ENCODE data around the gene KPNB1.
"Not testable (repeated sequence)": the region's sequence is repeated elsewhere in the genome, so short reads cannot be mapped to it uniquely, and the experiment has no call there.

The KPNB1 gene

GRCh38 chr17:47652570-47652969 lies 2.9 kb downstream of the KPNB1 start:
- peak overlapping the region; percentile 46 for H3K27ac Mint-ChIP-seq
- H3K4me1 Mint-ChIP-seq, result peaks cover 69% of the 10 kb centered on the region
- H3K27me3 Mint-ChIP-seq, result no peaks in the 10 kb centered on the region
- no peaks in the 10 kb centered on the region for H3K9me3 Mint-ChIP-seq
- peak overlapping the region; percentile 99 for H3K4me3 Mint-ChIP-seq
- H3K36me3 Mint-ChIP-seq, result peaks cover 39% of the 10 kb centered on the region

DNA sequence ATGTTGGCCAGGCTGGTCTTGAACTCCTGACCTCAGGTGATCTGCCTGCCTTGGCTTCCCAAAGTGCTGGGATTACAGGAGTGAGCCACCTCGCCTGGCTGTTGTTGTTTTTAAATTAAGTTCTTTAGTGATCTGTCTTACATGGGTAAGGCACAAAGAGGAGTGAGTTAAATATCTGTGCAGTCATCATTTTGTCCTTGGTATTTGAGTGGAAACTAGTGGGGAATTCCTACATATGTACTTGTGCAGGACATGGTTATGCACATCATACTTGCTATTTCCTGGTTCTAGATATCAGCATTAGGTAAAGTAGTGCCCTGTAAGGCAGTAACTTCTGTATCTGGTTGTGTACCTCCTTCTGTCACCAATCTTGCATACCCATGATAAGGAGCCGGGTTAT lies 3.7 kb downstream of the KPNB1 start:
- Mint-ChIP-seq H3K36me3 (peaks cover 41% of the 10 kb centered on the region), H3K9me3 (no peaks in the 10 kb centered on the region), H3K4me3 (peak overlapping the region; percentile 72), H3K4me1 (peaks cover 67% of the 10 kb centered on the region), H3K27ac (peak overlapping the region; percentile 56), H3K27me3 (no peaks in the 10 kb centered on the region)

DNA sequence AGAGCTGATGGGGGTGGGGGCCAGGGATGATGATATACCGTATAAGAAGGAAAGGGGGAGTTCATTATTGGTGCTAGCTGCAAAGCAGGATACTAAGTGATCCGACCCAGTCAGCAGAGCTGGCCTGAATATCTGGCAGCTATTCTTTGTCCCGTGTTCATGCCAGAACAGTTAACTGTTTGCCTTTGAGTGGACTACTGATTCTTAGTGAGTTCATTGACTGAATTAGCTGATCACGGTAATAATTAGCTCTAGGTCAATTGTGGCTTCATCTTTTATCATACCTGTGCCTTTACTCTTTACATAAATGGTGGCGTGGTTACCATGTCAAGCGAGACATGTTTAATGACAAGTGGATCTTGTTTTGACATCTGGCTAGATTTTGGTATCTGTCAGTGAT lies 5.3 kb downstream of the KPNB1 start:
- Mint-ChIP-seq H3K4me3 (peak overlapping the region; percentile 68), H3K9me3 (no peaks in the 10 kb centered on the region), H3K27me3 (no peaks in the 10 kb centered on the region), H3K27ac (peak overlapping the region; percentile 84), H3K36me3 (peaks cover 45% of the 10 kb centered on the region), H3K4me1 (peaks cover 69% of the 10 kb centered on the region)

DNA sequence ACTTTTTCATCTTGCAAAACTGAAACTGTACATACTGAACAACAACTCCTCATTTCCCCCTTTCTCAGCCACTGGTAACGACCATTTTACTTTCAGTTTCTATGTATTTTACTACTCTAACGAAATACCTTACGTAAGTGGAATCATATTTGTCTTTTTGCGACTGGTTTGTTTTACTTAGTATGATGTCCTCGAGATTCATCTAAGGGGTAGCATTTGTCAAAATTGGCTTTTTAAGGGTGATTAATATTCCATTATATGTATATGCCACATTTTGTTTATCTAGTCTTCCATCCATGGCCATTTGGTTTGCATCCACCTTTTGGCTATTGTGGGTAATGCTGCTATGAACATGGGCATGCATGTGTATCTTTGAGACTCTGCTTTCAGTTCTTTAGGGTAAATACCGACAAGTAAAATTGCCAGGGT lies 10.4 kb downstream of the KPNB1 start:
- Mint-ChIP-seq H3K4me3 (peak overlapping the region; percentile 82), H3K36me3 (peaks cover 25% of the 10 kb centered on the region), H3K27ac (peak overlapping the region; percentile 94), H3K27me3 (no peaks in the 10 kb centered on the region), H3K4me1 (peaks cover 52% of the 10 kb centered on the region), H3K9me3 (no peaks in the 10 kb centered on the region)

DNA sequence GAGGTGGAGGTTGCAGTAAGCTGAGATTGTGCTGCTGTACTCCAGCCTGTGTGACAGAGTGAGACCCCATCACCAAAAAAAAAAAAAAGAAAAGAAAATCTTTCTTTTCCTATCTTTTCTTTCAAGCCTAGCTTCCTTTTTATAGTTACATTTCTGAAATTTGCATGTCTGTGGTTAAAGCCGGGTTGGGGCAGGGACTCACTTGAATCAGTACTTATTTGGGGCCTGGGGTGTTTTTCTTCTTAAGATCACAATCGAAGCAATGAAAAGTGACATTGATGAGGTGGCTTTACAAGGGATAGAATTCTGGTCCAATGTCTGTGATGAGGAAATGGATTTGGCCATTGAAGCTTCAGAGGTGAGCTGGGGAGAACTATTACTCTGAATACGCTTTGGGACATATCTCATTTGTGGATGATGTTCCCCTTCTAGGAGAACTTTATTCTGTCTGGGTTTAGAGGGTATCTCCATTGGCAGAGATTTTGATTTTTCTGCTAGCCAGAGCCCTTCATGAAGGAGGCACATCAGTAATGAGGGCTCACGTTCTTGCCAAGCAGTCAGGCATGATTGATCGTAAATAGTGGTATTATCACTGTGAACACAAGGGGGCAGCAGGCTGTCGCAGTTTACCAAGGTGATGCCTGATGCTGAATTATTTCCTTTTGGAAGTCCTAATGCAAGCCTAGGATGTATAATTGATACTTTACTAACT lies 14.3 kb downstream of the KPNB1 start:
- peaks cover 13% of the 10 kb centered on the region for H3K36me3 Mint-ChIP-seq
- H3K4me3 Mint-ChIP-seq, result peak overlapping the region; percentile 67
- H3K9me3 Mint-ChIP-seq, result no peaks in the 10 kb centered on the region

DNA sequence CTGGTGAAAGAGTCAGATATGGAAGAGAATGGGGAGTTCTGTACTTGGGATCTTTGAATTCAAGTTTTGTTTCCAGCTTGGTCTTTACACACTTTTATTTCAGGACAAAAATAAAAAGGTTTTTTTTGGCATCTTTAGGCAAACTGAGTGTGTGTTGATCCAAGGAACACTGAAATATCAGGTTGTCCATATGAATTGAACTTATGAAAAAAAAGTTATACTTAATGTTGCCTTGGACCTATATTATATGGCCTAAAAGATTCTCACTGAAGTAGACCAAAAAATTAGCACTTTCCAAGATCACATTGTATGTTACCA lies 14.9 kb downstream of the KPNB1 start:
- no peaks in the 10 kb centered on the region for H3K27me3 Mint-ChIP-seq
- H3K27ac Mint-ChIP-seq, result peak overlapping the region; percentile 89
- H3K36me3 Mint-ChIP-seq, result peaks cover 13% of the 10 kb centered on the region
- peaks cover 30% of the 10 kb centered on the region for H3K4me1 Mint-ChIP-seq
- no peaks in the 10 kb centered on the region for H3K9me3 Mint-ChIP-seq
- peak overlapping the region; percentile 67 for H3K4me3 Mint-ChIP-seq

More for the DNA sequence above, 14.3 kb downstream of the KPNB1 start:
- Mint-ChIP-seq H3K27me3 (no peaks in the 10 kb centered on the region), H3K4me1 (peaks cover 28% of the 10 kb centered on the region), H3K27ac (peak overlapping the region; percentile 89)

- H3K4me3 Mint-ChIP-seq, result no peak overlapping the region
- no peak overlapping the region for H3K27ac Mint-ChIP-seq
- no peaks in the 10 kb centered on the region for H3K27me3 Mint-ChIP-seq
- H3K36me3 Mint-ChIP-seq, result peaks cover 15% of the 10 kb centered on the region
- H3K9me3 Mint-ChIP-seq, result no peaks in the 10 kb centered on the region
- H3K4me1 Mint-ChIP-seq, result peaks cover 29% of the 10 kb centered on the region
Measured at GRCh38 chr17:47665655-47666054, 15.9 kb downstream of the KPNB1 start.

GRCh38 chr17:47669081-47669480 lies 19.4 kb downstream of the KPNB1 start:
- H3K27me3 Mint-ChIP-seq, result no peaks in the 10 kb centered on the region
- H3K27ac Mint-ChIP-seq, result no peak overlapping the region
- H3K4me1 Mint-ChIP-seq, result peaks cover 33% of the 10 kb centered on the region
- no peaks in the 10 kb centered on the region for H3K9me3 Mint-ChIP-seq
- H3K4me3 Mint-ChIP-seq, result no peak overlapping the region
- peaks cover 19% of the 10 kb centered on the region for H3K36me3 Mint-ChIP-seq

DNA sequence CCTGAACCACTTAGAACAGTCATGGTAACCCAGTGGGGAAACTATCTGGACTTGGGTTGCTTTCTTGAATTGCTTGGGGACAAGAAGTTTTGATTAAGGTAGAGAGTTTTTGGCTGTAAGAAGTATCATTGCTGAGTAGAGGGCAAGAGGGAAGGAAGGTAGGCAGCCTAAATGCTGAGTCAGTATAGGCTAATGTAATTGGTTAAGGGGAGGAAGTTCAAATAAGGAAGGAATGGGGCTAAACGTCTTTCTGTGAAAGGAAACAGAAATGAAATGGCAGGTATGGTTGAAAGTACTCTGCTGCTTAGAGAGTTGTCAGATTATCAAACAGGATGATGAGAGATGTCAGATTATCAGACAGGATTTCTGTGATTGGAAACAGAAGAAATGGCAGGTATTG lies 20.3 kb downstream of the KPNB1 start:
- peaks cover 22% of the 10 kb centered on the region for H3K36me3 Mint-ChIP-seq

DNA sequence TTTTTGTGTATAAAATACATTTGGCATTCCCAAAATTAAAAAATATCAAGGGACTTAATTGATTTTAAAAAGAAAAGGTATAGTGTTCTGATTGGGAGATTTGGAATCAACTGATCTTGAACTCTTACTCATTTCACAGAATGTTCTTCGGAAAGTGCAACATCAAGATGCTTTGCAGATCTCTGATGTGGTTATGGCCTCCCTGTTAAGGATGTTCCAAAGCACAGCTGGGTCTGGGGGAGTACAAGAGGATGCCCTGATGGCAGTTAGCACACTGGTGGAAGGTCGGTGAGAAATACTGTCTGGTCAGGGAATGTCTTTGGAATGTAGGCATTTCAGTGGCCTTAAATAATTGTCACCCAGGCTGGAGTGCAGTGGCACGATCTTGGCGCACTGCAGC lies 24.8 kb downstream of the KPNB1 start:
- Mint-ChIP-seq H3K27me3 (no peaks in the 10 kb centered on the region), H3K36me3 (peaks cover 31% of the 10 kb centered on the region), H3K27ac (peak overlapping the region; percentile 55)

More for the DNA sequence above, 20.3 kb downstream of the KPNB1 start:
- Mint-ChIP-seq H3K27me3 (no peaks in the 10 kb centered on the region), H3K27ac (peak overlapping the region; percentile 64), H3K4me1 (peaks cover 38% of the 10 kb centered on the region), H3K9me3 (no peaks in the 10 kb centered on the region), H3K4me3 (no peak overlapping the region)

GRCh38 chr17:47675380-47676198 lies 25.9 kb downstream of the KPNB1 start:
- Mint-ChIP-seq H3K9me3 (no peaks in the 10 kb centered on the region), H3K4me3 (no peak overlapping the region), H3K27me3 (no peaks in the 10 kb centered on the region), H3K27ac (no peak overlapping the region), H3K36me3 (peaks cover 30% of the 10 kb centered on the region), H3K4me1 (peaks cover 42% of the 10 kb centered on the region)

More for the DNA sequence above, 24.8 kb downstream of the KPNB1 start:
- H3K9me3 Mint-ChIP-seq, result no peaks in the 10 kb centered on the region
- H3K4me1 Mint-ChIP-seq, result peaks cover 42% of the 10 kb centered on the region
- no peak overlapping the region for H3K4me3 Mint-ChIP-seq

DNA sequence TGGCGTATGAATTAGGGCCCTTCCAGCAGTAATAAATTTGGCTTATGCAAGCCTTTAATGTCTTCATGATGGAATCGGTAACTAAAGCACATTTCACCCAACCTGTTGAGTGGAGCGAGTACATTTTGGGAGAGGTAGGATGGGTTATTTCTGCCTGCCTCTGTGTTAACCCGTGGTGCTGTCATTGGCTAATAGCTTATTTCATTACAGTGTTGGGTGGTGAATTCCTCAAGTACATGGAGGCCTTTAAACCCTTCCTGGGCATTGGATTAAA lies 26.4 kb downstream of the KPNB1 start:
- peaks cover 32% of the 10 kb centered on the region for H3K36me3 Mint-ChIP-seq
- H3K4me3 Mint-ChIP-seq, result no peak overlapping the region
- H3K9me3 Mint-ChIP-seq, result no peaks in the 10 kb centered on the region
- H3K27ac Mint-ChIP-seq, result no peak overlapping the region
- peaks cover 43% of the 10 kb centered on the region for H3K4me1 Mint-ChIP-seq
- no peaks in the 10 kb centered on the region for H3K27me3 Mint-ChIP-seq

- Mint-ChIP-seq H3K27ac (no peak overlapping the region), H3K36me3 (peaks cover 32% of the 10 kb centered on the region)
Measured at GRCh38 chr17:47676510-47677165, 26.9 kb downstream of the KPNB1 start.

GRCh38 chr17:47678196-47678595 lies 28.5 kb downstream of the KPNB1 start:
- H3K4me1 Mint-ChIP-seq, result peaks cover 38% of the 10 kb centered on the region

More at GRCh38 chr17:47676510-47677165, 26.9 kb downstream of the KPNB1 start:
- Mint-ChIP-seq H3K4me3 (no peak overlapping the region), H3K4me1 (peaks cover 43% of the 10 kb centered on the region), H3K27me3 (no peaks in the 10 kb centered on the region), H3K9me3 (no peaks in the 10 kb centered on the region)

GRCh38 chr17:47682138-47682537 lies 32.4 kb downstream of the KPNB1 start:
- peak overlapping the region; percentile 63 for H3K27ac Mint-ChIP-seq
- no peaks in the 10 kb centered on the region for H3K9me3 Mint-ChIP-seq
- H3K4me3 Mint-ChIP-seq, result no peak overlapping the region
- peaks cover 19% of the 10 kb centered on the region for H3K4me1 Mint-ChIP-seq
- H3K36me3 Mint-ChIP-seq, result peaks cover 31% of the 10 kb centered on the region
- H3K27me3 Mint-ChIP-seq, result no peaks in the 10 kb centered on the region

More at GRCh38 chr17:47678196-47678595, 28.5 kb downstream of the KPNB1 start:
- Mint-ChIP-seq H3K4me3 (no peak overlapping the region), H3K27me3 (no peaks in the 10 kb centered on the region), H3K27ac (no peak overlapping the region), H3K36me3 (peaks cover 40% of the 10 kb centered on the region), H3K9me3 (no peaks in the 10 kb centered on the region)

- Mint-ChIP-seq H3K27ac (peak overlapping the region; percentile 35), H3K36me3 (peaks cover 31% of the 10 kb centered on the region), H3K4me1 (peaks cover 15% of the 10 kb centered on the region)
- H3K27me3 Mint-ChIP-seq, H3K9me3 Mint-ChIP-seq, H3K4me3 Mint-ChIP-seq: not testable (repeated sequence)
Measured at GRCh38 chr17:47682727-47683126, 33.0 kb downstream of the KPNB1 start.
